Astrocyte of the cerebellum (primary cell): ENCODE data around the gene MYL11.

ENCODE experiments used
- DNase-seq: peaks from one replicate; pipeline ENCODE4 v3.0.0-alpha.2; 2011; ENCODE audit warnings: low read depth
- H3K4me3 ChIP-seq: 2 replicates; pipeline ENCODE4 v1.5.1; 2011; ENCODE audit warnings: mild to moderate bottlenecking, low read depth, low read length, moderate library complexity
- in situ Hi-C: cut with HindIII; loops from 2 replicates; pipeline ENCODE4 v1.10.0; 2017; ENCODE audit warnings: low sequenced_read_pairs
- TF ChIP-seq, protein P1 (sequence below): IDR thresholded peaks from 2 replicates; pipeline ENCODE4 v1.5.1; 2012; ENCODE audit warnings: low read length, low read depth, moderate library complexity, mild to moderate bottlenecking; ENCODE audit errors: missing control alignments

Gene MYL11

GRCh38 chr16:30355954-30356308, 18.7 kb upstream of the MYL11 start:
- TF ChIP-seq, protein P1, sequence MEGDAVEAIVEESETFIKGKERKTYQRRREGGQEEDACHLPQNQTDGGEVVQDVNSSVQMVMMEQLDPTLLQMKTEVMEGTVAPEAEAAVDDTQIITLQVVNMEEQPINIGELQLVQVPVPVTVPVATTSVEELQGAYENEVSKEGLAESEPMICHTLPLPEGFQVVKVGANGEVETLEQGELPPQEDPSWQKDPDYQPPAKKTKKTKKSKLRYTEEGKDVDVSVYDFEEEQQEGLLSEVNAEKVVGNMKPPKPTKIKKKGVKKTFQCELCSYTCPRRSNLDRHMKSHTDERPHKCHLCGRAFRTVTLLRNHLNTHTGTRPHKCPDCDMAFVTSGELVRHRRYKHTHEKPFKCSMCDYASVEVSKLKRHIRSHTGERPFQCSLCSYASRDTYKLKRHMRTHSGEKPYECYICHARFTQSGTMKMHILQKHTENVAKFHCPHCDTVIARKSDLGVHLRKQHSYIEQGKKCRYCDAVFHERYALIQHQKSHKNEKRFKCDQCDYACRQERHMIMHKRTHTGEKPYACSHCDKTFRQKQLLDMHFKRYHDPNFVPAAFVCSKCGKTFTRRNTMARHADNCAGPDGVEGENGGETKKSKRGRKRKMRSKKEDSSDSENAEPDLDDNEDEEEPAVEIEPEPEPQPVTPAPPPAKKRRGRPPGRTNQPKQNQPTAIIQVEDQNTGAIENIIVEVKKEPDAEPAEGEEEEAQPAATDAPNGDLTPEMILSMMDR = no peak
- peak overlapping the region; percentile 94 for H3K4me3 ChIP-seq
- no peak for DNase-seq
- in situ Hi-C loops = no loop called here

DNA sequence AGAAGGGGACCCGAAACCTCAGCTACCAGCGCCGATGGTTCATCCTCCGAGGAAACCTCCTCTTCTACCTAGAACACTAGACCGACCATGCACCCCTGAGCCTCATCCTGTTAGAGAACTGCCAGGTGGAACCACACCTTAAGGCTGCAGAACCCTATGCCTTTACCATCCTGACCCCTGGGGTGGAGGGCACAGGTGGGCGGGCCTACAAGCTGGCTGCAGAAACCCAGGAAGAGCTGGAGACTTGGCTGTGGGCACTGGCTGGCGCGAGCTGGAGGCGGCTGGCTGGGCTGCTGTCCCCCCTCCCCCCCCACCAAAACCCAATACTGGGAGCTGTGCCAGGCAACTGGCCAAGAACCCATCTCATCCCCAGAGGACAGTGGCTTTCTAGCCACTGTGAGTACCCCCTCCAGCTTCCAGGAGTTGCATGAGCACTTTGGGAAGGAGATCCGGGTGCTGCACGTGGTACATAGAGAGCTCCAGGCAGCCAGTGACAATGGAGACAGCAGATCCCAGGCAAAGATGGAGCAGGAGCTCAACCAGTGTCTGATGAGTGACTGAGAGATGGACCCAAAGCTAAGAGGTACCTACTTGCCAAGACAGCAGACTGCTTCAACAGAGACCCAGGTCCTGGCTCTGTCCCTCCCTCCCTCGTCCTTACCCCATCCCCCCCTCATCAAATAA, 18.1 kb upstream of the MYL11 start:
- H3K4me3 ChIP-seq = peak overlapping the region; percentile 94
- no peak for DNase-seq
- in situ Hi-C loops = no loop called here
- TF ChIP-seq, protein P1 = no peak

DNA sequence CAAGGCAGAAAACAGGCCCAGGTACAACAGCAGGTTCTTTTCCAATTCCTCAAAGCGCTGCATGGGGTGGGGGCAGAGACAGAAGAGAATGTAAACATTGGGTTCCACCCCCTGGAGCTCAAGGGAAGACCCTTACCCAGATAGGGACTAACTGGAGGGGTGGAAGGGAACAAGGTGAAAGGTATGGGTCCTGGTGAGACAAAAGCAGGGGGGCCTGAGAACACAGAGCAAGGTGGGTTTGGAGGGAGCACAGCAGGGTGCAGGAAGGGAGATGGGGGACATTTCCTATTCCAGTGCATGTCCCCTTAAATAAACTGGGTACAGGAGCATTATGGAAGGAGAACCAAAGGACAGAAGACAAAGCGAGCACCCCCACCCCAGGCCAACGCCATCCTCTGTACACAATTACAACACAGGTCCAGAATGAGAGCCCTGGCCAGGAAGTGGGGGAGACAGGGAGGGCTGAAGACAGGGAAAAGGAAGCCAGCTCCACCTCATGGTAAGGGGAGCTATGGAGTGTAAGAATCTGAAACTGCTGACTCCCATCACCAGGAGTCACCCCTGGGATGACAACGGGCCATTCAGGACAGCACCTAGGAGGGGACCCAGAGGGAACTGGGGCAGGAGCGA, 17.4 kb upstream of the MYL11 start:
- TF ChIP-seq, protein P1 = no peak
- H3K4me3 ChIP-seq = no peak overlapping the region
- no peak for DNase-seq
- in situ Hi-C loops = no loop called here

DNA sequence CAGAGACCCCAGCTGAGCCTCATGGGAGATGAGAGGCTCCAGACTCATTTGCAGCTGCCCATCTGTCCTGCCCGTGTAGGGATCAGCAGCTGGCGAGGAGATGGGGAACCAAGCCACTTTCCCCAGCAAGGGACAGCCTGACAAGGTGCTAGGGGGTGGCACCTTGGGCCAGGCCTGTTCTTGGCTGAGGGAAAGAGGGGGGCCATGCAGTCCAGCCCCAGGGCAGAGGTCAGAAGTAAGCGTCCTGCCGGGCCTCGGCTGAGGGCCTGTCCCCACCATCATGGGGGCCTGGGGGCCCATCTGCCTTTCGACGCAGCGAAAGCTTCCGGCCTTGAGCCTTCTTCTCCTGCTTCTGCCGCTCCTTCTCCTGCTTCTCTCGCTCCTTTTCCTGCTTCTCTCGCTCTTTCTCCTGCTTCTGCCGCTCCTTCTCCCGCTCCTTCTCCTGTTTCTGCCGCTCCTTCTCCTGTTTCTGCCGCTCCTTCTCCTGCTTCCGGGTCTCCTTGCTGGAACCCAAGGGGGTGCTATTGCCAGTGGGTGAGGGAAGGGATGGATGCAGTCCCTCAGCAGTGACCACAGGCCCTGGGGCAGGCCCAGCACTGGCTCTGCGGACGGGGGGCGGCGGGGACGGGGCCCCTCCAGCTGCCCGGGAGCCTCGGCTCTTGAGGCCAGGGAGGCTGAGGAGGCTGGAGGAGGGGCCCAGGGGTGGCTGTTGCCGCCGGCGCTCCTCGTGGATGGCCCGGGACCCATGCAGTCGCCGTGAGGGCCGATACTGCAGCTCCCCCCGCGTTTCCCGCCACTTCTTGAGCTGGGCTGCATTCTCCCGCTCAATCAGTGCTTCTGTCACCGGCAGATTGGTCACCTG, 16.7 kb upstream of the MYL11 start:
- in situ Hi-C loops = no loop called here

DNA sequence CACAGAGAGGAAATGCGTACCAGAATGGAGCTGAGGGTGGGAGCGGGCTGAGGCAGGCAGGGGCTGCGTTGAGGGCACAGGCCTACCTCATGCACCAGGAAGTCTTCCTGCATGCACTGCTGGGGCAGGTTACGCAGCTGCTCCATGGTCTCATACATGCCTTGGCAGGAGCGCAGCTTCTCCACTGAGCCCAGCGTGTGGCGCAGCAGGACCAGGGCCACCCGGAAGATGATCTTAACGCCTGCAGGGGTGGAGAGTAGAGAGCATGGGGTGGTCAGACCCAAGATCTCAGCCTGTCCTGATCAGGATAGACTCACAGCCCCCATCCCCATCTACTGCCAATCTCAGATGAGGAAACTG, 16.0 kb upstream of the MYL11 start:
- in situ Hi-C loops = no loop called here
- TF ChIP-seq, protein P1 = no peak
- no peak overlapping the region for H3K4me3 ChIP-seq
- DNase-seq = no peak

More for the DNA sequence above, 16.7 kb upstream of the MYL11 start:
- no peak for DNase-seq
- H3K4me3 ChIP-seq = no peak overlapping the region
- TF ChIP-seq, protein P1 = no peak

GRCh38 chr16:30358990-30359870, 15.4 kb upstream of the MYL11 start:
- TF ChIP-seq, protein P1 = no peak
- in situ Hi-C loops = no loop called here
- no peak for DNase-seq
- no peak overlapping the region for H3K4me3 ChIP-seq
